C4-2B (cell line): ENCODE results near the gene STYX.

Experiments
- ZFX ChIP-seq: fragments of 450-650 bp; IDR thresholded peaks from 2 replicates; pipeline ENCODE4 v1.6.1; 2017
- TF ChIP-seq, protein P1 (sequence below): fragments of 450-650 bp; conservative IDR thresholded peaks from 2 replicates; pipeline ENCODE4 v1.5.1; 2017; ENCODE audit warnings: mild to moderate bottlenecking

DNA sequence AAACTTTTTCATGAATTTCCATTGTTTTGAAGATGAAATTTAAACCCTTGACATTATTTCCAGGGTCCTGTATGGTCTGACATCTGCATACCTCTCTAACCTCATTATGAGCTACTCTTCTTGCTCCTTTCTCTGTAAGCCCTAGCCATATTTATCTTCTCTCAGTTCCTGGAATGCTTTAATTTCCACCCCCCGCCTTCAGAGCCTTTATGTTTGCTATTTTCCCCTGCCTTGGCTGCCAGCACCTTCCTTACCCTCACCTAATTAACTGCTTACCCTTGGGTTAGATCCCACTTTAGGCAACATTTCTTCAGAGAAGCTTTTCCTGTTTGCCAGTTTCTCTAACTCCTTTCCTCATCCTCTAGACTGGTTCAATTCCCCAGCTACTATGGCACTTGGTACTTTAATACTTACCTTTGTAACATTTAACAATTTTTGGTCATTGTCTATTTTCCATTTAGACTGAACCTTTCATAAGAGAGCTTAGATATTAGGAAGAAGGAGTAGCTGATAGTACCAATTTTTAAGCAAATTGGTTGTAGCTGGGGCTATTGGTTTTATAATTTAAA lies 6.0 kb downstream of the STYX start:
- TF ChIP-seq, protein P1, sequence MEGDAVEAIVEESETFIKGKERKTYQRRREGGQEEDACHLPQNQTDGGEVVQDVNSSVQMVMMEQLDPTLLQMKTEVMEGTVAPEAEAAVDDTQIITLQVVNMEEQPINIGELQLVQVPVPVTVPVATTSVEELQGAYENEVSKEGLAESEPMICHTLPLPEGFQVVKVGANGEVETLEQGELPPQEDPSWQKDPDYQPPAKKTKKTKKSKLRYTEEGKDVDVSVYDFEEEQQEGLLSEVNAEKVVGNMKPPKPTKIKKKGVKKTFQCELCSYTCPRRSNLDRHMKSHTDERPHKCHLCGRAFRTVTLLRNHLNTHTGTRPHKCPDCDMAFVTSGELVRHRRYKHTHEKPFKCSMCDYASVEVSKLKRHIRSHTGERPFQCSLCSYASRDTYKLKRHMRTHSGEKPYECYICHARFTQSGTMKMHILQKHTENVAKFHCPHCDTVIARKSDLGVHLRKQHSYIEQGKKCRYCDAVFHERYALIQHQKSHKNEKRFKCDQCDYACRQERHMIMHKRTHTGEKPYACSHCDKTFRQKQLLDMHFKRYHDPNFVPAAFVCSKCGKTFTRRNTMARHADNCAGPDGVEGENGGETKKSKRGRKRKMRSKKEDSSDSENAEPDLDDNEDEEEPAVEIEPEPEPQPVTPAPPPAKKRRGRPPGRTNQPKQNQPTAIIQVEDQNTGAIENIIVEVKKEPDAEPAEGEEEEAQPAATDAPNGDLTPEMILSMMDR: no peak
- no peak for TF ChIP-seq ZFX
